ENCODE data around the gene PLXND1. TPM values are rescaled to one million over a fixed set of nuclear protein-coding genes. Genes with fewer than 3 reads are reported as not detected.

The PLXND1 gene
- total and polyA plus RNA-seq, 12 donors = 41.2 to 370 (median 138) TPM

DNA sequence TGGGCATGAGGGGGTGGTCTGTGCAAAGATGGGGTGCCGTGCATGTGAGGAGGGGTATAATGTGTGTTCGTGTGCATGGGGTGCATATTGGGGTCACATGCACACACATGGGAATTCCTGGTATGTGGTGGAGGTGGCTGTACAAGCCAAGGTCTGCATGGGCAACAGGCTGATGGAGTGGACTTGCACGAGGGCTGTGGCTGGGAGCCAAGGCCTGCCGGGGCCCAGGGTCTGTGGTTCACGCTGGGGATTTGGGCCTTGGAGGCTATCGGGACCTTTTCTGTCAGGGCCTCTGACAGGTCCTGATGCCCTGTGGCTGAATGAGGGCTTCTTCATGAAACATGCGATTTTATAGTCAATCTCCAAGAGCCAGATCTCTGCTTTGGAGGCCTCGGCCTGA lies 9.8 kb upstream of the PLXND1 start:
- Histone ChIP-seq H3K27ac (peak overlapping the region in 4 of 5 donors; percentile 17 to 80 (median 54)), H3K36me3 (replicated peaks in 1 of 2) (no peaks in the 10 kb centered on the region), H3K4me1 (replicated peaks in 1 of 2) (peaks cover 0 to 60% of the 10 kb centered on the region in 2 donors), H3K27me3 (no peaks in the 10 kb centered on the region), H3K4me3 (no peak overlapping the region), H3K9me3 (replicated peaks in 1 of 3) (no peaks in the 10 kb centered on the region)
- WGBS, 4 donors = 45 to 52% (median 50%) methylated on average over 7 to 8 of the region's 8 CpGs
- peak in 3 of 7 donors; percentile 18 to 36 (median 19) for DNase-seq
- intact Hi-C loops (cut with DNase I) = no loop called here
- TF ChIP-seq CTCF (IDR thresholded peaks at IDR 0.05) (no peak), POLR2A (IDR thresholded peaks at IDR 0.05) (no peak)

DNA sequence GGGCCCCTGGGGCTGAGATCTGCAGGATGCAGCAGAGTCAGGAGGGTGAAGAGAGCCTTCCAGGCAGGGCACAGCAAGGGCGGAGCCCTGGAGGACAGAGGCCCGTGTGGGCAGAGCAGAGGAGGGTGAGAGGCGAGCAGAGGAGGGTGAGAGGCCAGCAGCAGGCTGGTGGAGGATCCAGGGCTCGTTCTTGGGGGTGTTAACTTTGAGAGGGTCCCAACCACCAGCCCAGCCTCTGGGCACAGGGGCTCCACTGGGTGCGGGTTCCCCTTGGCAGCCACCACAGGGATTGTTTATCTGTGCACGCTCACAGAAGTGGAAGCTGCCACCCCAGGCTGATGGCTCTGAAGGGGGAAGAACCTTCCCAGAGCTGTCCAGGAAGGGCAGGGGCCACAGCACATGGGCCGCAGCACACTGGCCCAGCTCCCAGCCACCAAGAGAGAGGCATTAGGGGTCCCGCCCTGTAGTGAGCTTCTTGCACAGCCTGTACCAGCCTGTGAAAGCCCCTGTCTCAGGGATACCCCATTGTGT lies 9.3 kb upstream of the PLXND1 start:
- DNase-seq = peak in 3 of 7 donors; percentile 22 to 28 (median 22)
- WGBS, 4 donors = 60 to 69% (median 64%) methylated on average over 4 to 8 of the region's 8 CpGs
- Histone ChIP-seq H3K9me3 (replicated peaks in 1 of 3) (no peaks in the 10 kb centered on the region), H3K27ac (peak overlapping the region in 2 of 5 donors; percentile 74 to 80), H3K36me3 (replicated peaks in 1 of 2) (no peaks in the 10 kb centered on the region), H3K4me1 (replicated peaks in 1 of 2) (peaks cover 0 to 60% of the 10 kb centered on the region in 2 donors), H3K27me3 (no peaks in the 10 kb centered on the region), H3K4me3 (no peak overlapping the region)
- intact Hi-C loops (cut with DNase I) = no loop called here
- TF ChIP-seq POLR2A (IDR thresholded peaks at IDR 0.05) (no peak), CTCF (IDR thresholded peaks at IDR 0.05) (no peak)

GRCh38 chr3:129614927-129615363 lies 8.5 kb upstream of the PLXND1 start:
- intact Hi-C loops (cut with DNase I) = no loop called here
- Histone ChIP-seq H3K4me3 (no peak overlapping the region), H3K27ac (peak overlapping the region in 3 of 5 donors; percentile 2 to 80 (median 50)), H3K36me3 (replicated peaks in 1 of 2) (no peaks in the 10 kb centered on the region), H3K4me1 (replicated peaks in 1 of 2) (peaks cover 0 to 62% of the 10 kb centered on the region in 2 donors), H3K9me3 (replicated peaks in 1 of 3) (no peaks in the 10 kb centered on the region), H3K27me3 (no peaks in the 10 kb centered on the region)
- no peak for TF ChIP-seq CTCF (IDR thresholded peaks at IDR 0.05)
- TF ChIP-seq POLR2A (IDR thresholded peaks at IDR 0.05) = no peak
- peak in 6 of 7 donors; percentile 40 to 80 (median 68) for DNase-seq
- WGBS, 4 donors = 33 to 56% (median 41%) methylated on average over 3 to 5 of the region's 5 CpGs

- Histone ChIP-seq H3K36me3 (replicated peaks in 1 of 2) (no peaks in the 10 kb centered on the region), H3K27me3 (no peaks in the 10 kb centered on the region), H3K9me3 (replicated peaks in 1 of 3) (no peaks in the 10 kb centered on the region), H3K27ac (peak overlapping the region in 2 of 5 donors; percentile 50 to 80), H3K4me1 (replicated peaks in 1 of 2) (peaks cover 0 to 64% of the 10 kb centered on the region in 2 donors), H3K4me3 (no peak overlapping the region)
- TF ChIP-seq POLR2A (IDR thresholded peaks at IDR 0.05) = no peak
- TF ChIP-seq CTCF (IDR thresholded peaks at IDR 0.05) = no peak
- WGBS, 4 donors = 67 to 95% (median 93%) methylated on average over 1 to 9 of the region's 9 CpGs
- intact Hi-C loops (cut with DNase I) = no loop called here
- DNase-seq = peak in 2 of 7 donors; percentile 20 to 23
These were observed 8.0 kb upstream of the PLXND1 start for GRCh38 chr3:129614435-129614834.

All from adrenal gland (tissue), 12 donors.